Mammary epithelial cell (primary cell): ENCODE data around the gene HADH.

Experiments used
- EZH2 ChIP-seq: IDR thresholded peaks from 2 replicates; pipeline ENCODE4 v1.6.1; 2012; ENCODE audit warnings: low read length, inconsistent platforms, borderline replicate concordance
- TF ChIP-seq, protein P1 (sequence below), 2 donors: IDR thresholded peaks in 1 of 2; conservative IDR thresholded peaks in 1 of 2; 2 replicates each; pipeline ENCODE4 v1.5.1; 2011 to 2012; ENCODE audit warnings: inconsistent platforms in 2 of 2, low read length in 2 of 2, mild to moderate bottlenecking in 2 of 2, control low read depth in 1 of 2, low read depth in 1 of 2; ENCODE audit not compliant: insufficient read depth in 1 of 2; ENCODE audit errors: extremely low read depth in 1 of 2

DNA sequence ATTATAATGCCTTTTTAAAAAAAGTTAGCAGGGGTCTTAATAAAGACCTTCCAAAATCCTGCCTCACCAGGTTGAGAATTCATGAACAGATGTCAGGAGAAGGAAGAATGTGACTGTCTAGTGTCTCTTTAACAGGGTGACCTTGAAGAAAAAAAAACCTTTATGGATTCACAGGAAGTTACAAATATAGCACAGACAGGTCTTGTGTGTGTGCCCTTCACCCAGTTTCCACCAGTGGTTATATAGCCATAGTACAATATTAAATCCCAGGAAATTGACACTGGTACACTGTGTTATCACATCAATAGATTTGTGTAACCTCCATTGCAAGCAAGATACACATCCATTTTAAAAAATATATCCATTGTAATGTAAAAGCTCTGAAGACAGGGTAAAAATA, 43.7 kb downstream of the HADH start:
- TF ChIP-seq, protein P1, sequence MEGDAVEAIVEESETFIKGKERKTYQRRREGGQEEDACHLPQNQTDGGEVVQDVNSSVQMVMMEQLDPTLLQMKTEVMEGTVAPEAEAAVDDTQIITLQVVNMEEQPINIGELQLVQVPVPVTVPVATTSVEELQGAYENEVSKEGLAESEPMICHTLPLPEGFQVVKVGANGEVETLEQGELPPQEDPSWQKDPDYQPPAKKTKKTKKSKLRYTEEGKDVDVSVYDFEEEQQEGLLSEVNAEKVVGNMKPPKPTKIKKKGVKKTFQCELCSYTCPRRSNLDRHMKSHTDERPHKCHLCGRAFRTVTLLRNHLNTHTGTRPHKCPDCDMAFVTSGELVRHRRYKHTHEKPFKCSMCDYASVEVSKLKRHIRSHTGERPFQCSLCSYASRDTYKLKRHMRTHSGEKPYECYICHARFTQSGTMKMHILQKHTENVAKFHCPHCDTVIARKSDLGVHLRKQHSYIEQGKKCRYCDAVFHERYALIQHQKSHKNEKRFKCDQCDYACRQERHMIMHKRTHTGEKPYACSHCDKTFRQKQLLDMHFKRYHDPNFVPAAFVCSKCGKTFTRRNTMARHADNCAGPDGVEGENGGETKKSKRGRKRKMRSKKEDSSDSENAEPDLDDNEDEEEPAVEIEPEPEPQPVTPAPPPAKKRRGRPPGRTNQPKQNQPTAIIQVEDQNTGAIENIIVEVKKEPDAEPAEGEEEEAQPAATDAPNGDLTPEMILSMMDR (conservative IDR thresholded peaks at IDR 0.05 in 1 of 2, IDR thresholded peaks at IDR 0.05 in 1 of 2; ENCODE audit: extremely low read depth in 1 of 2, insufficient read depth in 1 of 2, low read depth in 1 of 2, low read length in 2 of 2) = no peak
- TF ChIP-seq EZH2 = no peak
